GM23338 (cell line): Measurements from ENCODE around the gene CDH4. TPM values are rescaled to one million over a fixed set of nuclear protein-coding genes. Genes with fewer than 3 reads are reported as not detected.

Source experiments
- ATAC-seq: fragments of 200-7000 bp; cut with Tn5 transposase; 3 replicates; pipeline ENCODE4 v1.9.1; 2020
- DNase-seq: peaks from one replicate; pipeline ENCODE4 v3.0.0-alpha.2; 2015; ENCODE audit warnings: low spot score
- H2AFZ ChIP-seq: fragments of 200-600 bp; sonication (generic); 2 replicates; pipeline ENCODE4 v1.8.0; 2016; ENCODE audit warnings: antibody characterized with exemption, mild to moderate bottlenecking, moderate library complexity
- H3F3A ChIP-seq: fragments of 200-600 bp; sonication (generic); replicated peaks from 2 replicates; pipeline ENCODE4 v1.8.0; 2017; ENCODE audit warnings: antibody characterized with exemption, mixed run types, low read depth
- H3K27ac ChIP-seq: fragments of 200-600 bp; sonication (generic); 2 replicates; pipeline ENCODE4 v1.6.1; 2016; ENCODE audit warnings: low read depth
- H3K27me3 ChIP-seq: fragments of 200-600 bp; sonication (generic); 2 replicates; pipeline ENCODE4 v1.8.0; 2016; ENCODE audit warnings: mild to moderate bottlenecking, mixed run types, moderate library complexity; ENCODE audit not compliant: insufficient read depth
- H3K36me3 ChIP-seq: fragments of 200-600 bp; sonication (generic); 2 replicates; pipeline ENCODE4 v1.8.0; 2016; ENCODE audit warnings: mild to moderate bottlenecking; ENCODE audit not compliant: insufficient read depth
- H3K4me1 ChIP-seq: fragments of 200-600 bp; sonication (generic); 2 replicates; pipeline ENCODE4 v1.8.0; 2016; ENCODE audit warnings: mild to moderate bottlenecking, moderate library complexity; ENCODE audit not compliant: insufficient read depth
- H3K4me2 ChIP-seq: fragments of 200-600 bp; sonication (generic); 2 replicates; pipeline ENCODE4 v1.7.1; 2017; ENCODE audit warnings: mixed run types
- H3K4me3 ChIP-seq: fragments of 200-600 bp; sonication (generic); 2 replicates; pipeline ENCODE4 v1.6.1; 2016; ENCODE audit warnings: mixed run types
- H3K79me2 ChIP-seq: fragments of 200-600 bp; sonication (generic); replicated peaks from 2 replicates; pipeline ENCODE4 v1.8.0; 2017; ENCODE audit warnings: mild to moderate bottlenecking; ENCODE audit not compliant: insufficient read depth
- H3K9me2 ChIP-seq: fragments of 200-600 bp; sonication (generic); 2 replicates; pipeline ENCODE4 v1.8.0; 2017; ENCODE audit not compliant: insufficient read depth
- H4K20me1 ChIP-seq: fragments of 200-600 bp; sonication (generic); replicated peaks from 2 replicates; pipeline ENCODE4 v1.8.0; 2017; ENCODE audit warnings: mild to moderate bottlenecking; ENCODE audit not compliant: insufficient read depth
- H3K27ac Mint-ChIP-seq: 2 replicates; pipeline ENCODE4 v1.8.0; 2020; ENCODE audit warnings: inconsistent platforms, mild to moderate bottlenecking, moderate library complexity, mixed read lengths
- H3K27me3 Mint-ChIP-seq: 3 replicates; pipeline ENCODE4 v1.8.0; 2022; ENCODE audit warnings: low read depth, mild to moderate bottlenecking, moderate library complexity, mixed read lengths, inconsistent platforms; ENCODE audit not compliant: insufficient read depth, poor library complexity
- H3K36me3 Mint-ChIP-seq: 3 replicates; pipeline ENCODE4 v1.8.0; 2021; ENCODE audit warnings: low read depth, mild to moderate bottlenecking, inconsistent platforms, moderate library complexity, mixed read lengths
- H3K4me1 Mint-ChIP-seq: 3 replicates; pipeline ENCODE4 v1.8.0; 2020; ENCODE audit warnings: mild to moderate bottlenecking, inconsistent platforms, mixed read lengths
- H3K4me3 Mint-ChIP-seq: 3 replicates; pipeline ENCODE4 v1.8.0; 2021; ENCODE audit warnings: moderate library complexity, mild to moderate bottlenecking, inconsistent platforms, mixed read lengths
- H3K9me3 Mint-ChIP-seq: 3 replicates; pipeline ENCODE4 v1.8.0; 2020; ENCODE audit warnings: moderate library complexity, mild to moderate bottlenecking, inconsistent platforms, mixed read lengths
- CREB1 ChIP-seq: fragments of 250-450 bp; sonication (Bioruptor Pico); IDR thresholded peaks from 2 replicates; pipeline ENCODE4 v1.5.0; 2020; ENCODE audit warnings: low read depth, mild to moderate bottlenecking, moderate library complexity
- CTCF ChIP-seq, 2 experiments: fragments of 200-600 bp in 1 of 2; sonication (generic) in 1 of 2; conservative IDR thresholded peaks; 2 replicates each; pipeline versions ENCODE4 v1.5.1 to v1.6.1; 2016 to 2017; ENCODE audit warnings: antibody characterized with exemption in 2 of 2, low read depth in 2 of 2, mild to moderate bottlenecking in 2 of 2, moderate library complexity in 1 of 2
- ETS1 ChIP-seq: IDR thresholded peaks from 2 replicates; pipeline ENCODE4 v1.6.1; 2016; ENCODE audit warnings: antibody characterized with exemption
- EZH2 ChIP-seq: fragments of 200-600 bp; sonication (generic); IDR thresholded peaks from one replicate; pipeline ENCODE4 v1.8.0; 2017; ENCODE audit warnings: antibody characterized with exemption, mild to moderate bottlenecking, low read depth; ENCODE audit not compliant: unreplicated experiment
- EZH2phosphoT487 ChIP-seq: fragments of 200-600 bp; sonication (generic); IDR thresholded peaks from one replicate; pipeline ENCODE4 v1.8.1; 2018; ENCODE audit warnings: antibody characterized with exemption; ENCODE audit not compliant: unreplicated experiment
- JUNB ChIP-seq: IDR thresholded peaks from one replicate; pipeline ENCODE4 v1.6.1; 2016; ENCODE audit warnings: antibody characterized with exemption; ENCODE audit not compliant: unreplicated experiment
- NANOG ChIP-seq: IDR thresholded peaks from 2 replicates; pipeline ENCODE4 v1.6.1; 2016; ENCODE audit warnings: antibody characterized with exemption, borderline replicate concordance
- POLR2AphosphoS5 ChIP-seq: IDR thresholded peaks from 2 replicates; pipeline ENCODE4 v1.6.1; 2016; ENCODE audit warnings: antibody characterized with exemption, low read depth
- REST ChIP-seq: IDR thresholded peaks from one replicate; pipeline ENCODE4 v1.6.1; 2018; ENCODE audit warnings: antibody characterized with exemption; ENCODE audit not compliant: unreplicated experiment
- STAT1 ChIP-seq: IDR thresholded peaks from one replicate; pipeline ENCODE4 v1.6.1; 2016; ENCODE audit warnings: antibody characterized with exemption; ENCODE audit not compliant: unreplicated experiment
- ZNF114 ChIP-seq: fragments of 250-450 bp; sonication (Bioruptor Pico); IDR thresholded peaks from 2 replicates; pipeline ENCODE4 v1.5.0; 2020; ENCODE audit warnings: mild to moderate bottlenecking, moderate library complexity
- ZNF331 ChIP-seq: fragments of 250-450 bp; sonication (Bioruptor Pico); IDR thresholded peaks from 2 replicates; pipeline ENCODE4 v1.5.0; 2020; ENCODE audit warnings: low read depth, mild to moderate bottlenecking, moderate library complexity
- ZNF462 ChIP-seq: fragments of 250-450 bp; sonication (Bioruptor Pico); IDR thresholded peaks from 2 replicates; pipeline ENCODE4 v1.5.0; 2020; ENCODE audit warnings: mild to moderate bottlenecking, moderate library complexity
- polyA plus RNA-seq: library from polyadenylated mRNA; unstranded; fragments of >200 nt; fragmentation: Nextera tagmentation; extraction: Ambion mirVana; gene quantifications from 2 replicates; pipeline ENCODE4 v1.2.1, GENCODE V29; 2016
- total RNA-seq: library from RNA; depleted of rRNA; stranded (reverse); fragments of >200 nt; shearing (Covaris generic); gene quantifications from 2 replicates; pipeline ENCODE4 v1.2.3, GENCODE V29; 2014

CDH4 gene
- total and polyA plus RNA-seq, 2 experiments from 2014 or later, result 1.2 to 4.2 TPM

GRCh38 chr20:61758564-61759200 lies 506.6 kb downstream of the CDH4 start:
- Histone ChIP-seq H3K36me3 (no peaks in the 10 kb centered on the region), H4K20me1 (no peaks in the 10 kb centered on the region), H3K4me3 (no peak overlapping the region), H3K27me3 (no peaks in the 10 kb centered on the region), H3K9me2 (no peaks in the 10 kb centered on the region), H3K4me2 (no peak overlapping the region), H3F3A (no peaks in the 10 kb centered on the region), H2AFZ (no peak overlapping the region), H3K79me2 (no peaks in the 10 kb centered on the region), H3K4me1 (no peaks in the 10 kb centered on the region), H3K27ac (no peak overlapping the region)
- no peak for ATAC-seq
- H3K27ac Mint-ChIP-seq, result no peak overlapping the region
- no peak for DNase-seq
- no peaks in the 10 kb centered on the region for H3K36me3 Mint-ChIP-seq
- TF ChIP-seq EZH2 (no peak), CREB1 (CRISPR knock-in tag) (no peak), ZNF114 (CRISPR knock-in tag) (no peak), ETS1 (no peak), EZH2phosphoT487 (no peak), POLR2AphosphoS5 (no peak), REST (no peak), NANOG (no peak), ZNF462 (CRISPR knock-in tag) (no peak), STAT1 (no peak), JUNB (no peak), ZNF331 (CRISPR knock-in tag) (no peak), CTCF (conservative IDR thresholded peaks at IDR 0.05; ENCODE audit: low read depth in 2 of 2) (no peak)
- no peak overlapping the region for H3K4me3 Mint-ChIP-seq
- H3K9me3 Mint-ChIP-seq, result no peaks in the 10 kb centered on the region
- peaks cover 10% of the 10 kb centered on the region for H3K4me1 Mint-ChIP-seq
- H3K27me3 Mint-ChIP-seq, result peaks cover 7% of the 10 kb centered on the region
